ES-I3 (cell line): Measurements from ENCODE around the gene PIGX.
"Not testable (repeated sequence)": the region's sequence is repeated elsewhere in the genome, so short reads cannot be mapped to it uniquely, and the experiment has no call there.

Source experiments
- H3K36me3 ChIP-seq: 2 replicates; pipeline ENCODE4 v1.6.1; 2013; ENCODE audit warnings: mild to moderate bottlenecking, low read length, control low read depth, moderate library complexity; ENCODE audit not compliant: insufficient read depth
- H3K4me1 ChIP-seq: 2 replicates; pipeline ENCODE4 v1.6.1; 2013; ENCODE audit warnings: mild to moderate bottlenecking, control low read depth, low read length; ENCODE audit not compliant: insufficient read depth
- H3K9ac ChIP-seq: 2 replicates; pipeline ENCODE4 v1.6.1; 2013; ENCODE audit warnings: low read depth, mild to moderate bottlenecking, low read length, moderate library complexity
- H3K9me3 ChIP-seq: 2 replicates; pipeline ENCODE4 v1.6.1; 2013; ENCODE audit warnings: mild to moderate bottlenecking, low read length, moderate library complexity; ENCODE audit not compliant: control insufficient read depth, insufficient read depth

Gene PIGX

GRCh38 chr3:196726788-196727675, 14.9 kb downstream of the PIGX start:
- H3K9ac ChIP-seq = no peak overlapping the region
- no peaks in the 10 kb centered on the region for H3K9me3 ChIP-seq
- H3K36me3 ChIP-seq = no peaks in the 10 kb centered on the region
- no peaks in the 10 kb centered on the region for H3K4me1 ChIP-seq

GRCh38 chr3:196735751-196736150, 23.6 kb downstream of the PIGX start:
- no peaks in the 10 kb centered on the region for H3K4me1 ChIP-seq
- H3K9ac ChIP-seq = no peak overlapping the region
- H3K36me3 ChIP-seq = no peaks in the 10 kb centered on the region
- no peaks in the 10 kb centered on the region for H3K9me3 ChIP-seq

GRCh38 chr3:196736670-196737374, 24.6 kb downstream of the PIGX start:
- Histone ChIP-seq H3K36me3 (no peaks in the 10 kb centered on the region), H3K9me3 (no peaks in the 10 kb centered on the region), H3K4me1 (peaks cover 5% of the 10 kb centered on the region; the same call in 1 of the 2 replicates), H3K9ac (no peak overlapping the region)

GRCh38 chr3:196737655-196738054, 25.5 kb downstream of the PIGX start:
- H3K9ac ChIP-seq = no peak overlapping the region

GRCh38 chr3:196739671-196740480, 27.7 kb downstream of the PIGX start, which contains the start of gene PAK2:
PAK2 (plus strand) TSS chr3:196739857; CDS start chr3:196782647, 42,790 bp downstream.
- H3K9ac ChIP-seq = peak within 1 kb of the TSS; percentile 94
- peaks cover 5% of the 10 kb centered on the region; the same call in 1 of the 2 replicates for H3K4me1 ChIP-seq
- no peaks in the 10 kb centered on the region for H3K9me3 ChIP-seq
- H3K36me3 ChIP-seq = no peaks in the 10 kb centered on the region

More at GRCh38 chr3:196737655-196738054, 25.5 kb downstream of the PIGX start:
- Histone ChIP-seq H3K4me1 (peaks cover 5% of the 10 kb centered on the region; the same call in 1 of the 2 replicates), H3K36me3 (no peaks in the 10 kb centered on the region), H3K9me3 (no peaks in the 10 kb centered on the region)

GRCh38 chr3:196740481-196741248, 28.5 kb downstream of the PIGX start:
- Histone ChIP-seq H3K9me3 (no peaks in the 10 kb centered on the region), H3K9ac (peak overlapping the region; percentile 94), H3K36me3 (no peaks in the 10 kb centered on the region), H3K4me1 (peaks cover 5% of the 10 kb centered on the region; the same call in 1 of the 2 replicates)

GRCh38 chr3:196741249-196741889, 29.2 kb downstream of the PIGX start:
- Histone ChIP-seq H3K9ac (peak overlapping the region; percentile 94), H3K4me1 (peaks cover 5% of the 10 kb centered on the region; the same call in 1 of the 2 replicates), H3K9me3 (no peaks in the 10 kb centered on the region), H3K36me3 (no peaks in the 10 kb centered on the region)

GRCh38 chr3:196743569-196743968, 31.4 kb downstream of the PIGX start:
- not testable (repeated sequence) for H3K9me3 ChIP-seq, H3K4me1 ChIP-seq, H3K9ac ChIP-seq, H3K36me3 ChIP-seq

GRCh38 chr3:196749125-196749524, 36.9 kb downstream of the PIGX start:
- no peaks in the 10 kb centered on the region; the same call in 1 of the 2 replicates for H3K36me3 ChIP-seq
- H3K9ac ChIP-seq = no peak overlapping the region
- H3K4me1 ChIP-seq = no peaks in the 10 kb centered on the region
- no peaks in the 10 kb centered on the region; the same call in 1 of the 2 replicates for H3K9me3 ChIP-seq

GRCh38 chr3:196753201-196753600, 41.0 kb downstream of the PIGX start:
- Histone ChIP-seq H3K4me1 (no peaks in the 10 kb centered on the region), H3K9me3 (peaks cover 25% of the 10 kb centered on the region), H3K9ac (no peak overlapping the region), H3K36me3 (peaks cover 7% of the 10 kb centered on the region)

- H3K36me3 ChIP-seq = peaks cover 7% of the 10 kb centered on the region
- H3K9ac ChIP-seq = no peak overlapping the region
- peaks cover 25% of the 10 kb centered on the region for H3K9me3 ChIP-seq
- no peaks in the 10 kb centered on the region for H3K4me1 ChIP-seq
These were observed 42.2 kb downstream of the PIGX start for GRCh38 chr3:196754091-196754981.

GRCh38 chr3:196756732-196757131, 44.6 kb downstream of the PIGX start:
- no peaks in the 10 kb centered on the region for H3K4me1 ChIP-seq
- peaks cover 7% of the 10 kb centered on the region for H3K36me3 ChIP-seq
- H3K9me3 ChIP-seq = peaks cover 28% of the 10 kb centered on the region

More at GRCh38 chr3:196756732-196757131, 44.6 kb downstream of the PIGX start:
- H3K9ac ChIP-seq = no peak overlapping the region
